ENCODE measurements around the gene NEURL3.
A peak's percentile ranks its signal among the peaks of the same experiment; 100 is the strongest.
"Not testable (repeated sequence)": the region's sequence is repeated elsewhere in the genome, so short reads cannot be mapped to it uniquely, and the experiment has no call there.

Gene NEURL3, protein sequence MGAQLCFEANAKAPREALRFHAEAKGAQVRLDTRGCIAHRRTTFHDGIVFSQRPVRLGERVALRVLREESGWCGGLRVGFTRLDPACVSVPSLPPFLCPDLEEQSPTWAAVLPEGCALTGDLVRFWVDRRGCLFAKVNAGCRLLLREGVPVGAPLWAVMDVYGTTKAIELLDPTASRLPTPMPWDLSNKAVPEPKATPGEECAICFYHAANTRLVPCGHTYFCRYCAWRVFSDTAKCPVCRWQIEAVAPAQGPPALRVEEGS

DNA sequence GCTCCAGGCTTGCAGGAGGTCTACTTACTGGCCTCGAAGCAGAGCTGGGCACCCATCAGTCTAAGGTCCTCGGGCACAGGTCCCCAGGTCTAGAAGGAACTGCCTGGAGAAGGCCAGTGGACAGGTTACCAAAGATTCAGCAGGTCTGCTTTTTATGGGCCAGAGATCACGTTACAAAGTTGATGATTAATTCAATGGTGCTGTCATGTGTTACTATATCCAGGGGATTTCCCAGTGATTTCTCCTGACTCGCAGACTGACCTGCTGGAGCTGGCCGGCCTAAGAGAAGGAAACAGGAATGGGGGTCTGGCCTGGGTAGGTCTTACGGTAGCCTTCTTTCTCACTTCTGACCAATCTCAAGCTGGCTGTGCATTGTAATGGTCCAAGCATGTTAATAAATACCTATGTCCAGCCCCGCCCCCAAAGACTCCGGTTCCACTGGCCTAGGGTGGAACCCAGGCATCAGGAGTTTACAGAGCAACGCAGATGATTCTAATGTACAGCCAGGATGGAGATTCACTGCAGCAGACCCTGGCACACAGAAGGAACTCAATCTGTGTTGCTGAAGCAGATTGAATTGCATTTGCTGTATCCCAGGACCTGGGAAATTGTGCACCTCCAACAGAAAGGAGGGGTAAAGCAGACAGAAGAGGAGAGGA, at the start of gene NEURL3:
Gene NEURL3, minus strand, starts transcription at position 127 of the 659 bp plus-strand sequence. Its CDS starts 71 bp downstream, at position 56.
- no peak for DNase-seq

DNA sequence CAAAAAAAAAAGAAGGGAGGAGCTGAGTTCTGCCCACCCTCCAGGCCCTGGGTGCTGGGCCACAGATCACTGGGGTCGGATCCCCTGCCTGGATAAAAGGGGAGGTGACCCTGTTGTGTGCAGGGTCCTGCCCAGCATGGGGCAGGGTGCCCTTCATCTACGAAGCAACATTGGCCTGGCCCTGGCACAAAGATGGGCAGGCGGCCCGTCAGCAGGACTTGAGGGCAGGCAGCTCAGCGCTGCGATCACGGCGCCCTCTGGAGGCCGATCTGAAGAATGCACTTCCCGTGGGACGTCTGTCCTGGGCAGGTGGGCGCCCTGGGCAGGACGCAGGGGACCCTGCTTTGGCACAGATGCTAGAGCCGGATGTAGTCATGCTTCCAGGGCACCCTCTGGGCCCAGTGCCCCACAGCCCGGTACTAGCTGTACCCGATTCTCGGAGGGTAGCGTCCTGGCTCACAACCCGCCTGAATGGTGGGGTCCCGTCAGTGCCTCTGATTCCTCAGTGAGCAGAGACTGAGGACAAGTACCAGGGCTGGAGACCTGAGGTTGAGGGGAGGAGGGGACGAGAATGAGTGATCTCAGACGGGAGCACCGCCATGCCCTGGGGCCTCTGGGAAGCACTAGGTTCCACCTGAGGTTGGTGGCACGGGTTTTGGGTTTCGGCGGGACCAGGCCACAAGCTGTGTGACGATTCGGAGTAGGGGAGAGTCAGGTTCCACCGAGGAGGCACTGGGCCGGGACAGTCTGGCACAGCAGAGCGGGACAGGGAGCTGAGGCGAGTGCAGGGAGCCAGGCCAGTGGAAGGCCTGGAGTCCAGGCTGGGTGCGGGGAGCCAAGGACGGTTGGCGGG, 49.4 kb upstream of the NEURL3 start:
- peak; percentile 77 for DNase-seq

DNA sequence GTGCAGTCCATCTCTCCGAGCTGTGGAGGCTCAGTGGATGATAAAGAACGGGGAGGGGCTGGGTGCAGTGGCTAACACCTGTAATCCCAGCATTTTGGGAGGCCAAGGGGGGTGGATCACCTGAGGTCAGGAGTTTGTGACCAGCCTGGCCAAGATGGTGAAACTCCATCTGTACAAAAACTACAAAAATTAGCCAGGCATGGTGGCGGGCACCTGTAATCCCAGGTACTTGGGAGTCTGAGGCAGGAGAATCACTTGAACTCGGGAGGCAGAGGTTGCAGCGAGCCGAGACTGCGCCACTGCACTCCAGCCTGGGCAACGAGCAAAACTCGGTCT, 48.8 kb upstream of the NEURL3 start:
- DNase-seq = not testable (repeated sequence)

DNA sequence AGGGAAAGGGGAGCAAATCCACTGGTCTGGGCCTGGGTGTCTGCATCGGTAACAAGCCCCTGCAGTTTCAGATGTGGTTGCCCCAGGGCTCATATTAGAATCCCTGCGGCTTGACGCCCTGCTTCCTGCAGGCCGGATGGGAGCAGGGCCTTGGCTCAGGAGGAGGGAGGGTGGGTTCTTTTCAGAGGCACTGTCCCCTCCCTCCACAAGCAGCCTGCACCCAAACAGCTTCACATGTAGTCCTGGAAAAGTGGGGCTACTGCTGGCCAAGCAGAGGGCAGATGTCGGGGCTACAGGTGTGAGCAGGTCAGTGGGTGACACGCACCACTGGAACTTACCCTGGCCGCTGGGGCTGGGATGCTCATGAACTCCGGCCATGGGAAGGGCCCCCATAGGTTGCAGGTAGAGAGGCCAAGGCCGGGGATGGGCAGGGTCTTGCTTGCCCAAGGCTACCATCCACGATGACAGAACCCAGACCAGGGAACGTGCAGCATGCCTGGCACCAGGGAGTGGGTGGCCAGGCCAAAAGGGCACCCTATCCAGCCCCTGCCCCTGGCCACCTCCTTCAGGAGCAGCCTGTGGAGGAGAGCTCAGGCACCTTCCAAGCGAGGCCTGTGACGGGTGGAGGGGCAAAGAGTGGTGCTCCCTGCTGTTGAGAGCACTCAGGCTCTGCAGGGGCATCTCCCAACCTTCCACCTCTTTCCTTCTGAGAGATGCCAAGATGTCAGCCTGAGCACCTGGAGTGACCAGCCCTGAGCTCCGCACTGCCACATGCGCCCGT, 48.2 kb upstream of the NEURL3 start:
- DNase-seq = no peak

DNA sequence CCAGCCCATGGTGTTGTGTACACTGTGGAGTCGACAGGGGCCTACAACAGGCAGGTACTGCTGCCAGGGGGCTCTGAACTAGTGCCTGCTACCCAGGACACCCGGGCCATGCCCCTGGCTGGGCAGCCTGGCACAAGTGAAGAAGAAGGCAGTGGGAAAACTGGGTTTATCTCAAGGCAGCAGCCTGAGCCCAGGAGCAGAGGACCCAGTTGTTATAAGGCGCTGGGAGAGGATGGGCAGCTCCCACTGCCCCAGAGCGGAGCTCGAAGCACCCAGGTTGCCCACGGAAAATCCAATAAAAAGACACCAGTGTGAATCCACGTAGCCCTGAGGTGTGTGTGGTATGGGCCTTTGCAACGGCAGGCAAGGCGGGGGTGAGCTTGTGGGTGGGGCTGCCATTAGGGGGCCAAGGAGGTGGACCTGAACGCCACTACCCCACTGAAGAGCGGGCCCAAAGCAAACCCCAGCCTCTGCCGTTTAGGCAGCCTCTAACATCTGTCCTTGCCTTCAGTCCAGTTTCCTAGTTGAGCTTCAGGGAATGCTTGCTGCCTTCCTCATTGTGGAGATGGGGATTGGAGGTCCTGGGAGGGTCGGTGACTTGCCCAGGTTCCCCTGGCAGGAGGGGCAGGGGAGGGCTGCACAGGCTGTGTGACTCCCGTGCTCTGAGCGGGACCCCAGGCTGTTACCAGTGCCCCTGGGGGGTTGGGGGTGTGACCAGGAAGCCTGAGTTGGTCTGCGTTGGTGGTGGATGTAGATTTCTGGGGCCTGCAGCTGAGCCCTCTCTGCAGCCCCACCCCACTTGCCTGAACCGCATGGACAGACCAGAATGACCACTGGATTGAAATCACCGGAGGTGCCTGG, 47.4 kb upstream of the NEURL3 start:
- no peak for DNase-seq

DNA sequence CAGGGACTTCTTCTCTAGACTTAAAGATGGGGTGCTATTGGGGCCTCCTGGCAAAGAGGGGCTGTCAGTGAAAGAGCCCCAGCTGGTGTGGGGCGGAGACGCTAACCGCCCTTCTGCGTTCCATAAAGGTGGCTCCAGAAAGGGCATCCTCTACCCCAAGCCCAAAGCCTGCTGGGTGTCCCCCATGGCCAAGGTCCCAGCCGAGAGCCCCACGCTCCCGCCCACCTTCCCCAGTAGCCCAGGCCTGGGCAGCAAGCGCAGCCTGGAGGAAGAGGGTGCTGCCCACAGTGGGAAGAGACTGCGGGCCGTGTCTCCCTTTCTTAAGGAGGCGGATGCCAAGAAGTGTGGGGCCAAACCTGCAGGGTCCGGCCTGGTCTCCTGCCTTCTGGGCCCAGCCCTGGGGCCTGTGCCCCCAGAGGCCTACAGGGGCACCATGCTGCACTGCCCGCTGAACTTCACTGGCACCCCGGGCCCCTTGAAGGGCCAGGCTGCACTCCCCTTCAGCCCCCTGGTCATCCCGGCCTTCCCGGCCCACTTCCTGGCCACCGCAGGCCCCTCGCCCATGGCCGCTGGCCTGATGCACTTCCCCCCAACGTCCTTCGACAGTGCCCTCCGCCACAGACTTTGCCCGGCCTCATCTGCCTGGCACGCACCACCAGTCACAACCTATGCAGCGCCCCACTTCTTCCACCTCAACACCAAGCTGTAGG, 46.6 kb upstream of the NEURL3 start:
- DNase-seq = no peak

DNA sequence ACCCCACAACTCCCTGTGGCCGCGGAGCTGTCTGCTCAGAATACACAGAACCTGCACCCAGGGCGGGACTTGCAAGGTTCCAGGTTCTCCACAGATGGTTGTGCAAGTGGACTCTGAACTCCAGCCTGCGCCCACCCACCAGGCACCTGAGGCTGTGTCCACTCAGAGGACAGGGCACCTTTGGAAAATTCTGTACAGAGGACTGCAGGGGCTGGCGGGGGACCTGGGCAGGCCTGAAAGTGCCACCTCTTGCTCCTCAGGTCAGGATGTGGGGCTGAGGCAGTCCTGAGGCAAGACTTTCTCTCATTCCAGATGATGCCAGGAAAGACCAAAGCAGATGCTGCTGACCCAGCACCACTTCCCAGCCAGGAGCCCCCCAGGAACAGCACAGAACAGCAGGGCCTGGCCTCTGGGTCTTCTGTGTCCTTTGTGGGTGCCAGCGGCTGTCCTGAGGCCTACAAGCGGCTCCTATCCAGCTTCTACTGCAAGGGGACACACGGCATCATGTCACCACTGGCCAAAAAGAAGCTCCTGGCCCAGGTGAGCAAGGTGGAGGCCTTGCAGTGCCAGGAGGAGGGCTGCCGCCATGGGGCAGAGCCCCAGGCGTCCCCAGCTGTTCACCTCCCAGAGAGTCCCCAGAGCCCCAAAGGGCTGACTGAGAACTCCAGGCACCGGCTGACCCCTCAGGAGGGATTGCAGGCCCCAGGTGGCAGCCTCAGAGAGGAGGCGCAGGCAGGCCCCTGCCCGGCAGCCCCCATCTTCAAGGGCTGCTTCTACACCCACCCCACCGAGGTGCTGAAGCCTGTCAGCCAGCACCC, 45.8 kb upstream of the NEURL3 start:
- DNase-seq = no peak

DNA sequence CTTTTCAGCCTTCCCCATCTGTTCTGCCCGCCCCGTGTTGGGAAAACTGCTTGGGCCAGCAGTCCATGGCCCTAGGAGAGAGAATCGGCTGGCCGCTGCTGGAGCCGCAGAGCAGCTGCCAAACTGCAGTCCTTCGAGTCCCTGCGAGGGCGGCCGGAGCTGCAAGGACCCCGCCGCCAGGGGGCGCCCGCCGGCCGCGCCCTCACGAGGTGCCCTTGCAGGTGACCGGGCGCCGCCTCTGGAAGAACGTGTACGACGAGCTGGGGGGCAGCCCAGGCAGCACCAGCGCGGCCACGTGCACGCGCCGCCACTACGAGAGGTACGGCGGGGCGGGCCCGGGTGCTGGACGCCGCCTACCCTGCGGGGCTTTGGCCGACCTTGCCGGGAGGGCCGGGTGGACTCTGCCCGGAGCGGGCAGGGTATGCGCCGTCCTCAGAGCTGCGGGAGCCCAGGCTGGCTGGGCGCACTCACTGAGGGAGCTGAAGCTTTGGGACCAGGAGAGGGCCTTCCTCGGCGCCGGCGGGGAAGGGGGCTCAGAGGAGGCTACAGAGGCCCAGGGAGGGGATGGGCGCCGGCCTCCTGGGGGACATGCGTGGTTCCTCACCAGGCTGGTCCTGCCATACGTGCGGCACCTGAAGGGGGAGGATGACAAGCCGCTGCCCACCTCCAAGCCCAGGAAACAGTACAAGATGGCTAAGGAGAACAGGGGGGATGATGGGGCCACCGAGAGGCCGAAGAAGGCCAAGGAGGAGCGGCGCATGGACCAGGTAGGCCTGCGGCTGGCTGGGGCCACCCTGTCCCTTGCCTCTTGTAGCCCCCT, 45.0 kb upstream of the NEURL3 start:
- DNase-seq = no peak

DNA sequence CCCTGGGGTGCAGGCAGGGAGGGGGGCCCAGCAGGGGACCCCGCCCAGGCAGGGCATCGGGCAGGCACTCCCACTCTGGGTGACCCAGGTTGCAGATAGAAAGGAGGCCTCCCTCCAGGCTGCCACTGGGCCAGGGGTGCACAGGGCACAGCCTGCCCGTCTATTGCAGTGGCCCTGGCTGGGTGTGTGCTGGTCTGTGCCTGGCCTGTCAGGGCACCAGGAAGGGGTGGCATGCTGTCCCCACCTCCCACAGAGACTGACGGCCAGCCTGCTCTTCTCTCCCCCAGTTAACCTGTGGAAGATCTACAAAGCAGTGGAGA, 44.3 kb upstream of the NEURL3 start:
- no peak for DNase-seq

DNA sequence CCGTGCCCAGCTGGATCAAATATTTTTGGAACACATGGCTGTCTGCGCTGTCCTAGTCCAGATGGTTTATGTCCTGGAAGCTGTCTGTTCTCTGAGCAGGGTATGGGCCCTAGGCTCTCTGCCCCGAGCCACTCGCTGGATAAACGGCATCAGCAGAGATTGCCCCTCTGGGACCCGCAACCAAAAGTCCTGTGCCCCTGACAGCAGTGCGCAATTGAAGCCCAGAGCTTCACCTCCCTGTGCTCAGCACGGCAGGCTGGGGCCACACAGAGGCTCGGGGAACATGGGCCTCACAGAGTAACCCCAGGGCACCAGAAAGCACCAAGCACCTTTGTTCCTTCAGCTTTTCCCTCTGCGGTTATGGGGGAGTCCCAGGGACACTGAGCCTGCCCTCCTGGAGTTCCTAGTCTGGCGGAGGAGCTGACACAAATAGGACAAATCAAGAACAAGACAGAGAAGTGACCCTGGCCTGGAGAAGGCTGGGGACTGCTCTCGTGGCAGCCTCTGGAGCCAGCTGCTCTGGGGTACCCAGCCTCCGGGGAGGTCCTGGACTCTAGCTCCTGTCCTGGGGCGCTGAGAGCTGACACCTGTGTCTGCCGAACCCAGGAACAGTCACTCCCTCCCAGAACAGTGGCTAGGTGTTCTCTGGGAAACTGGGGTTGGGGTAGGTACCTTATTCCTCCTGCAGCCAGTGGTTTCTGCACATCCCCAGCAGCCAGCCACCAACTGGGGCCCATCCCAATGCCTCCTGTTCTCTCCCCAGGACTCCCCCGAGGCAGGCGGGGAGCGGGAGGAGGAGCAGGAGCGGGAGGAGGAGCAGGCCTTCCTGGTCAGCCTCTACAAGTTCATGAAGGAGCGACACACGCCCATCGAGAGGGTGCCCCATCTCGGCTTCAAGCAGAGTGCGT, 43.7 kb upstream of the NEURL3 start:
- no peak for DNase-seq

DNA sequence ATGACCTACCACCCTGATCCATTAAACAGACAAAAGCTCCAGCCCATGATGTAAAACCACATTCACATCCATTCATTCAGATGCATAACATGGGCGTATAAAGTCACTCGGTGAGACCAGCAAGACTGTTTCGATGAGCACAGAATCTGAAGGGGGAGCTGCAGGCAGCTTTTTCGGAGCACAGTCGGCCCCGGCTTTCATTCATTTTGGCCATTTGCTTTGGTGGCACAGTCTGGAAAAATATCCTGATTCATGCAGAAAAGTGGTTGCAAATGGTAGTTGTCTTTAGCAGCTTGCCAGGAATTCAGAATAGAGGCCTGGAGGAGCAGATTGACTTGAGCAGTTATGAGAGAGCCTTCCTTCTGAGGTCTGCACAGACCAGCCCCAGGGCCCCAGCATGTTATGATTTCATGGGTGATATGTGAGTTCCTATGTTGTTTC, 42.6 kb upstream of the NEURL3 start:
- DNase-seq = no peak

DNA sequence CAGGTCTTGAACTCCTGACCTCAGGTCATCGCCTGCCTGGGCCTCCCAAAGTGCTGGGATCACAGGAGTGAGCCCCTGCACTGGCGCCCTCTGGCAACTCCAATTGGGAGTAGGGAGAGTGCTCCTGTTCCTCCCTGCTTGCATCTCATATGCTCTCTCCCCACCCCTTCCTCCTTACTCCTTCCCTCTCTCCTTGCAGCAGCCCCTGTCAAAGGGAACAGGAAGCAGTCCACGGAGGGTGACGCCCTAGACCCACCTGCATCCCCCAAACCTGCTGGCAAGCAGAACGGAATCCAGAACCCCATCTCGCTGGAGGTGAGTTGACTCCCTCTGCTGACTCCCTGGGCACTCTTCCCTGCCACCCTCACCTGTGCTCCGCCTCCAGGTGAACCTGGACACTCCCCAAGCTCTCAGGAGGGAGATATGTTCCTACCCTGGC, 42.1 kb upstream of the NEURL3 start:
- DNase-seq = no peak

DNA sequence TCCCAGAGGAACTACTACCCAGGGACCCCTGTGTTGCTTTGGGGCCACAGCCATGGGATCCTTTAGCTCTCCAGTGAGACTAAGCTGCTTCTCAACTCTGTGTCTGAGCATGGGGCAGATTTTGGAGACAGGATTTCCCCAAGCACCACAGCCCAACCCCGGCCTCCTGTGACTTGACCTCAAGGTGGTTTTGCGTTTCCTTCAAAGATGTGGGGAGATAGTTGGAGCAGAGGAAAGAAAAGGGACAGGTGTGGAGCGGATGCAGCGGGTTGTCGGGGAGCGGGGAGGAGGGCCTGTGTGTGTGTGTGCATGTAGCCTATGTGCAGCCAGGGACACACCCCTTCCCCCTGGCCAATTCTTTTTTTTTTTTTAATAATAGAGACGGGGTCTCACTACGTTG, 41.6 kb upstream of the NEURL3 start:
- DNase-seq = peak; percentile 49

DNA sequence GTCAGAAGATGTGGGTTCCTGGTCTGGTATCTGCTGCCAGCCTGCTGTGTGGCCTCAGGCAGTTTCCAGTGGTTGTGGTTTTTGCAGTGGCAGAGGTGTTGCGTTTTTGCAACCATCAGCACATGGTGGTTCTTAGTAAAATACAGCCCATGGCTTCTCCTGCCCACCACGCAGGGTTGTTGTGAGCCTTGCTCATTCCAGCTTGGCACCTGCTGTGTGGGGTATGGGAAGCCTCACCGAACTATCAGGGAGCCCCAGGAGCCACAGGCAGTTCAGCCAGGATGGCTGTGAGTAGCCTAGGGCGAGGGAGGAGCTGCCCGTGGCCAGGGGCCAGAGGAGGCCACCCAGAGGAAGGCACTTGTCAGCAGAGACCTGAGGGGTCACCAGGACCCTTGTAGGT, 41.2 kb upstream of the NEURL3 start:
- DNase-seq = peak; percentile 39

DNA sequence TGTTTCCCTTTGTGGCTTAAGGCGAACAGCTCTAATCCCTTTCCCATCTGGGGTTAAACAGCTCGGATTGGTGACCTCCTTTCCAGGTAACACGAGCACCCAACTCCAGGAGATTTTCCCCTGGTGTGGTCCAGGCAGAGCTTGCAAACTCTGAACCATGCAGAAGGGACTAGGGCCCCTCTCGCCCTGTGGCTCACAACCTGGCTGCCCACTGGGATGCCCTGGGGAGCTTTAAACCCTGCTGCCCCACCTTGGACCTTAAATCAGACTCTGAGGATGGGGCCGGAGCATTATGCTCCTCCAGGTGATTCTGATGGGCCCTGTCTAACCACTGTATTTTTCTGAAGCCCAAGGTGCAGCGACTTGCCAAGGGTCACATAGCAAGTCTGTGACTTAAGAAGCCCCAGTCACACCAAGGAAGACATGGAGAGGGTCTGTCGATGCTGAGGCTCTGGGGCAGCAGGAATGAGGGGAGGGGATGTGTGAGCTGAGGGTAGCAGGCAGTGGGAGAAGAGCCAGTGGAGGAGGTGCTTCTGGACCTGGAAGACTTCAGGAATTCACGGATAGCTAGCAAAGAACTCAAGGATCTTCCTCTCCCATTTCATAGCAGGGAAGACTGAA, 37.3 kb upstream of the NEURL3 start:
- no peak for DNase-seq

DNA sequence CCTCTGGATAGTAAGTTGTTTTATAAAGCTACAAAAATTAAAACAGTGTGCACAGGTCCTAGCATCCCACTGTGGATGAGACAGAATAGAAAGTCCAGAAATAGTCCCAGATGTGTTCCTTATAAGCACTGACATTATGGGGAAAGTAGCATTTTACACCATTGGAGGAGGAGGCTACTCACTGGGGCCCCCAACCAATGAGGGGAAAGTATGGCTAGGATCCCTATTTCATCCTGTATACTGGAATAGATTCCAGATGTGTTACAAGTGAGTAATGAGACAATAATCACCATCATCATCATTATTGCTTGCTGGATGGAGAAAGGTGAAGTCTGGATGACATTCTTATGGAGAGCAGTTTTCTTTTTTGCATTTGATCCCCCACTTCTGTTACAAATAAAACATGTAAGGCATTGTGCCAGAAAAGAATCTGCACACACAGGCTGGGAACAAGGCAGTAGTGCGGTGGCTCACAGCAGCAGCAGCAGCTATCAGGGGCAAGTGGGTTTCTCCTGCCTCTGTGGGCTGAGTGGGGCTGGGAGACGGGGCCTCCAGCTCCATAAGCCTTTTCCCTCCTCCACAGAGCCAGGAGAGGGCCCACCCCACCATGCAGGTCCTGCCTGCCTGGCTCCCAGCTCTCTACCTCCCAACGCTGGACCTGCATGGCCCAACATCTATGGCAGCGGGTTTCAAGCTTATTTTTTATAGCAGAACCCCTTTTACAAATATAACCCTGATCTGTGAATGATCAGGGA, 36.4 kb upstream of the NEURL3 start:
- no peak for DNase-seq

DNA sequence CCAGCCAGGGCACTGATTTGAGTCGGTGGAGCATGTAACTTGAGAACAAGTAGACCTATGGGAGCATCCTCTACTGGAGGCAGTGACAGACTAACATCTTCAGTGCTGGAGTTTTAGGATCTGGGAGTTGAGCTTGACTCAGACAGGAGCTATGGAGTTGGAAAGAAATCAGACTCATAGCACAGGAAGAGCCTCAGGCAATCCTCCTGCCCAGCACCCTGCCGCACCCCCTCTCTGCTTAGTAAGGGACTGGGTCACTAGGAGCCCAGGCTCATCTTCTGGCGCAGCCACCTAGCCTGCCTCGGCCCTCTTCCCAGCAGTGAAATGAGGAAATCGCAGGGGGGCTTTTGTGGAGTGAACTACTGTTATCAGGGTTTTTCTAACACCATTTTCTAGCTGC, 35.0 kb upstream of the NEURL3 start:
- DNase-seq = no peak
